ENCODE results near the gene TWIST1.

The TWIST1 gene

DNA sequence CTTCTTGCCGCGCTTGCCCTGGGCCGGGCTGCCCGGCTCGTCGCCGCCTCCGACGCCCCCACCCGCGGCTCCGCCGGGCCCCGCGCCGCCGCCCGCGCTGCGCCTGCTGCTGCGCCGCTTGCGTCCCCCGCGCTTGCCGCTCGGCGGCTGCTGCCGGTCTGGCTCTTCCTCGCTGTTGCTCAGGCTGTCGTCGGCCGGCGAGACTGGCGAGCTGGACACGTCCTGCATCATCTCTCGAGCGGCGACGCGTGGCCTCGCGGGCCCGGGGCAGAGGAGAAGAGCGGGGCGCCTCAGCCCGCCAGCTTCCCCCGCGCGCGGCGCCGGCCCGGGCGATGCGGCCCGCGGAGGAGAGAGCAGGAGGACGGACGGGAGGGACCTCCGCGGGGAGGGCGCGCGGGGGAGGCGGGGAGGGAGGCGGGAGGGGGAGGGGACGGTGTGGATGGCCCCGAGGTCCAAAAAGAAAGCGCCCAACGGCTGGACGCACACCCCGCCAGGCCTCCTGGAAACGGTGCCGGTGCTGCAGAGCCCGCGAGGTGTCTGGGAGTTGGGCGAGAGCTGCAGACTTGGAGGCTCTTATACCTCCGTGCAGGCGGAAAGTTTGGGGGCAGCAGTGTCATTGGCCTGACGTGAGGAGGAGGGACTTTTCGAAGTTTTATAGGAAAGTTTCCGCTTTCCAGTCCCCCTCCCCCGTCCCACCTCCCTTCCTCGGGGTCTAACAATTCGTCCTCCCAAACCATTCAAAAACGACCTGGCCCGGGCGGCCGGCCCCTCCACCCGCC lies at the start of gene TWIST1:
TSS of gene TWIST1 (minus strand) at position 546 of the 779 bp plus-strand sequence. CDS start at position 231, 315 bp downstream.
- intact Hi-C loops (cut with DNase I): no loop called here
- DNase-seq: peak in 3 of 10 donors; percentile 62 to 86 (median 79)

DNA sequence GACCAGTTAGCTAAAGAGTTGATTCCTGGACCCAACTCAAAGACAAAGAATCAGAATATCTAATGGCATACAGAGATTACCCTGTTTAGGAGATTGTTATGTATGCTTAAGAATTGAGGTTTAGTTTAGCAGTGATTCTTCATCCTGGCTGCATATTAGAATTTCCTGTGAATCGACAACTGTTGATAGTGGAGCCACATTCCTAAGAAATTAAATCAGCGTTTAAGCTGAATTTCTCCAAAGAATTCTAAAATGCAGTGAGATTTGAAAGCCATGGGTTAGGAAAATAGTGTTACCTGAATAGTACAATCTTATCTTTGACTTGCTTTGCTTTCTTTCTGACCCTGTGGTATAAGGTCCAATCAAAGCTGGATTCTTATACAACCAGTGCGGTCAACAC lies 44.2 kb upstream of the TWIST1 start:
- intact Hi-C loops (cut with DNase I): no loop called here
- DNase-seq: no peak

DNA sequence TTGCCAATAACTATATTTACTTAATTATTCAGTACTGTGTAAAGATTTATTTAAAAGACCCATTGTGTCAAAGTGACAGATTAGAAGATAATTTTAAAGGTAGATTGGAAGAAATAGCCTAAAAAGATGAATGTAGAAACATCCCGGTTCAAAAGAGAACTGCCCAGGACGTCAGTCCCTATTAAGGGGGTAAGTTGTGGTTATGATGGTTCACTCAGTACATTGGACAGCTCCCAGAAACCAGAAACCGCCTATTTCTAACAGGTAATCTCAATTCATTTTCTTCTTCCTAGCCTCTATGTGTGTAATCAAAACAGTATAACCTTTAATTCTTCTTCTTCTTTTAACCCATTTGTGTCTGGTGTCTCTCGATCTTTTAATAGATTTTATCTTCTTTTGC lies 29.3 kb upstream of the TWIST1 start:
- DNase-seq: no peak
- intact Hi-C loops (cut with DNase I): no loop called here

DNA sequence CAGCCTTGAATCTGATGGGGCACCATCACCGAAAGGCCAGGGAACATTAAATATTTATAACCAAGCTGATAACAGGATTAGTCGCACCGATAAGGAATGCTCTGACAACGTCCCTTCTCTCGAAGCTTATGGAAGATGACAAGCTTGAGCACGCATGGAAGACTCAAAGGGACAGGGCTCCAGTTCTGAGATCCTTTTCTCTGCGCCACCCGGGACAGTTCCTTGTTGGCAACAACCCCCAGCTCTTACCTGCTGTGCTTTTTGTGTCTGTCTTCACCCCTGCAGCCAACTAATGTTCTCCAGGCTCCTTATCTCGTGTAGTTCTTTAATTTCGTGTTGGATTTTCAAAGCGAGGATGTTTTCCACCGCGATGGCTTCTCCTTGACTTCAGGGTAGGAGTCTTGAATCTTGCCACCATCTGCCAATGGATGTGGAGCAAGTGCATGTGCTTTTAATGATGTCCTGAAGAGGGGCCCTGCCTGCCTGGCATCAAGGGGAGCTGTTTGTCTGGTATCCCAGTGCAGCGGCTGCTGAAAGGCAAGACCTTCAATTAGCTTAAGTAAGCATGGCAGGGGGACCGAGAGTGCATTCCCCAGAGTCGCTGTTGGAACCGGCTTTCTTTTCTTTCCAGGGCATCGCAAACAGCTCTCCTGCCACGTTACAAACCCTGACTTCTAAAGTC lies 28.1 kb upstream of the TWIST1 start:
- DNase-seq: no peak

DNA sequence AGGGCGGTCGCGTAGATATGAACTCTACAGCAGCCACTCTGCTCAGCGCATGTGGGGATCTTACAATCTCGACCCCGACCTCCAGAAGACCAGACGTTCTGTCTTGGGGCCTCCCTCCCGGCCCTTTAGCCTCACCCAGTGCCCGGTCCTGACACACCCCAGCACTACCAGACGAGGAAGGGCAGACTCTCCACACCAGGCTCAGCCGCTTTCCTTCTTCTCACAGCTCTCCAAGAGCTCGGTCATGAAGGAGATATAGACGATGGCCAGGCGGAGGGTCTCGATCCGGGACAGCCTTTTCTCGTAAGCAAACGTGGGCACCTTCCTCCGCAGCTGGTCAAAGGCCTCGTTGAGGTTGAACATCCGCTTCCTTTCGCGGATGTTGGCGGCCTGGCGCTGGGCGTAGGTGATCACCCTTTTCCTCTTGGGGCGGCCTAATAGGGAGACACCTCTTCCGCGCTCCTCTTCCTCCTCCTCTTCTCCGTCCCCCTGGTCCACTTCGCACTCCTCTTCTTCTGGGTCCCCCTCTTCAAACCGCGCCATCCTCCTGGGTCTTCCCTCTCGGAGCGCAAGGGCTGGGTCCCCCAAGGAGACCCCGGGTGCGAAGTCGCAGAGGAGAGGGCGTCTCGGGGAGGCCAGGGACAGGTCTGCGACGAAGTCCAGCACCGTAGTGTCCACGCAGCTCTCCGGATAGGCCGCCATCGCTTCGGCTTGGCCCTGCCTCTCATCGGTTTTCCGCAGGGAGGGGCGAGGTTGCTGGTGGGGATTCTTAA lies 27.4 kb upstream of the TWIST1 start, which contains the start of gene FERD3L:
TSS of gene FERD3L (minus strand) at position 761 of the 773 bp plus-strand sequence. CDS start at position 702, 59 bp downstream.
- DNase-seq: peak in 3 of 10 donors; percentile 45 to 69 (median 66)
- intact Hi-C loops (cut with DNase I): no loop called here

More for the DNA sequence above, 28.1 kb upstream of the TWIST1 start:
- intact Hi-C loops (cut with DNase I): no loop called here

DNA sequence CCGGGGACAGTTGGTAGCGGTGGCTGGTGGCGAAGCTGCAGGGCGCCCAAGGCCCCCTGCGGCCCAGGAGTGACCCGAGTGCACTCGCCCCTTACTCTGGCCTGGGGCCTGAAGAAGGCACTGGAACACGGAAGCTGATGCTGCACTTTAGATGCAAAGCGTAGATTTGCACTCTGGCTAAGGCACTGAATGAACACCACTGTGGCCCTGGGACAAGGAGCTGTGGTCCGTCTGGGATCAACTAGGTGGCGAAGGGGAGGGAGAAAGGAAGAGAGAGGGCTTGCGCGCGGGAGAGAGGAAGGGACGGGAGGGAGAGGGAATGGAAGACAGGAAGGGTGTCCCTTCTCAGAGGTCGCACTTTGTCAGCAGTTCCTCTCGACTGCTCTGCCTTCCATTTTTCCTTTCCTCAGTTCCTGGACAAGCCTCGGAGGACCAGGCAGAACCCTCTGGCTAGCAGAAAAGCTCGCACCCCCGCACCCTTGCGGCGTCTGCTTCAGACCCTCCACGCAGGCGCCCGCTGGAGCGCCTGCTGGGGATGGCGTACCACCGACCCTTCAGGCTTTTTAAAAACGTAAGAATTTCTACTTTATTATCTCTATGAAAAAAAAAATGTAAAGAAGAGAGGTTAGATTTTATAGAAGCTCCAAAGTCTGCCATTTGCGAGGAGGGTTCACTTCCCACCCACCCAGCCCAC lies 26.6 kb upstream of the TWIST1 start:
- intact Hi-C loops (cut with DNase I): no loop called here
- DNase-seq: no peak

DNA sequence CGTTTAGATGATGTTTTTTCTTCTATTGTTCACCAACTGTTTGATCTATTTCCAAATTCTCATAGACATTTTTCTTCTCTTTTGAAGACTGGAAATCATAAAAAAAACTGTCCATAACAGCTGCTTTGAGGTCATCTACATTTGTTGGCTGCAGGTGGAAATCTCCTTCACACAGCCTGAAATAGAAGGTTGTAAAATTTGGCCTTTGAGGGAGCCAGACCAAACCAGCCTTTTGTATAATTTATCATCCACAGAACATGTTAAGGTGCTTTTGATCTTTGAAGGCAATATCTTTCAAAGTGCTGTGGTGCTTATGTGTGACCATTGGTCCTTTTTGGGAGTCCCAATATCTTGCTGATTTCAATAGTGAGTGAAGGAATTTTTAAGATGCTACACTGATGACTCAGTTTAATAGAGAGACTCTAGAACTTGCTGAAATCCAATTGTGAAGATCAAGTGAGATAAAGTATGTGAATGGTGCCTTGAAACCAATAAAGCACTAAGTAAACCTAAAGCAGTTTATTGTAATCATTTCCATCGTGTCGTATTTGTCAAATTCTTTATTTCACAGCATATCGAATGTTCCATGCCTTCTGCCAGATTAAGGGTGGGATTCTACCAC lies 22.4 kb upstream of the TWIST1 start:
- no peak for DNase-seq
- intact Hi-C loops (cut with DNase I): no loop called here

DNA sequence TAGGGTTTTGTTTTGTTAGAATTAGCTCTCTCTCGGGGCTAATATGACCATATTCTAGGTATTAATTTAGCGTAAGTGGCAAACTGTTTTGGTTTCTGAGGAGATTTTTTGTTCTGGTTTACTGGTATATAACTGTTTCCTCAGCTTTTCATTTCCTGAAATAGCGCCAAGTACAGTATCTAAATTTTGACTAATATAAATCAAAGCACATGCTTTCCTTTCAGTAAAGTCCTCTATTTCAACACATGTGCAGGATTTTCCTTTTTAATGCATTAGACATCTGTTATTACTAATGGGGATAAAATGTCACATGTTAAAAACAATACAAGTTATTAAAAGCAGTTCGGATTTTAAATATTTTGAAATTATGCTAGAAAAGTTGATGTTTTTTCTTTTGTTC lies 16.4 kb upstream of the TWIST1 start:
- DNase-seq: no peak
- intact Hi-C loops (cut with DNase I): no loop called here

DNA sequence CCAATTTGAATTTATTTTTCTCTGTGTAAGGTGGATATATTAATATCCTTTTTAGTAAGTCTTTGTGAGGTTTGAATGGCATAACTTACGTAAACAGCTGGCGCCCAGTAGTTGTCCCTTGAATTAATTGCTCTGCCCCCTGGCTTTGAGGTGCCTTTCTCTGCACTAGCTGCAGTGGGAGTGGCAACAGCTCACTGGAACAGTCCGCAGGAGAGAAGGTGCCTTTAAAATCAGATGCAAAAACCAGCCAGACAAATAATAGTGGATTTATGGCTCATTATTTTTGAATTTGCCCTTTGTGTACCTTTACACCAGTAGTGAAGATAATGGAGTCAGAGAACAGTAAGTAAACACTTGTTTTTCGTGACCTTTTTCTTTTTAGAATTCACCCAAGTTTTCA lies 16.0 kb upstream of the TWIST1 start:
- DNase-seq: no peak
- intact Hi-C loops (cut with DNase I): no loop called here

DNA sequence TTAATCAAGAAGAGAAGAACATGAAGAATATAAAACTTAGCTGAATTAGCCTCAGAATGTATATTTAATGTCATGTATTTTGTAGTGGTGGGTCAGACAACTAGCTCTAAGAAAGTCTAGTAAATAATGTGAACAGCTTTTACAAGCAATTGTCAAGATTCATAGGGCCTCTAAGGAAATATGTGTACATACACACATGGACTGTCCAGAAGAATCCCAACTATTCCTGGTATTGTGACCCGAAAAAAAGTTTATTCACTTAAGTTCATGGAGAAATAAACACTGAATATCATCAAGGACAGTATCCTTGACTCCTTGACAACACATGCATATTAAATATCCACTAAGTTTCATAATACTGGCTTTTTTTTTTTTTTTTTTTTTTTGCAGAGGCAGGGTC lies 11.4 kb upstream of the TWIST1 start:
- intact Hi-C loops (cut with DNase I): no loop called here

DNA sequence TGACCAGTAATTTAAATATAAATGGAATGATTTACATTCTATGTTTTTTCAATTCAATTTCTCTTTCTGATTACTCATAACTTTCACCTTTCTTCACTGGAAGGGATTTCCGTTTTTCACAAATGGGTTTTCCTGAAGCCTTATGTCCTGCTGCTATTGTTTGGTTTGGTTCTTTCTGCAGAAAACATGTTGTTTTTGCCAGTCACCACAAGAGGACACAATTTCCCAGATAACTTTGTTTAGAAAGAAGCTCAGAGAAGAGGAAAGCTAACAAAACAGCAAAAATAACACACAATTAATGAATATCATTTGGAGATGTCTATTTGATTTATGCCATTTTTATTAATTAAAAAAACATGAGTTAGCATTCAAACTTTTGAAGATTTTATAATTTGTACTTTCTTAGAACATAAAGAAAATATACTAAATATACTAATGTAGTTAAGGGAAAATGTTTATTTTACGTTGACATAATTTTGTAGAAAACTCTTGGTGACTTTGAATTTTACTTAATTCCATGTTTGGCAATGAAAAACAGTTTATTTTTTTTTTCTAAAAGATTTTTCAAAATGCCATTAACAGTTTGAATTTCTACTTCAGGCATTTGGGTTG lies 4.6 kb upstream of the TWIST1 start:
- intact Hi-C loops (cut with DNase I): loop anchor here (2.0 to 5.0 kb wide), 2 partner anchors 321 to 545 kb away; no protein-coding TSS in a partner anchor
- no peak for DNase-seq

More for the DNA sequence above, 11.4 kb upstream of the TWIST1 start:
- DNase-seq: no peak

DNA sequence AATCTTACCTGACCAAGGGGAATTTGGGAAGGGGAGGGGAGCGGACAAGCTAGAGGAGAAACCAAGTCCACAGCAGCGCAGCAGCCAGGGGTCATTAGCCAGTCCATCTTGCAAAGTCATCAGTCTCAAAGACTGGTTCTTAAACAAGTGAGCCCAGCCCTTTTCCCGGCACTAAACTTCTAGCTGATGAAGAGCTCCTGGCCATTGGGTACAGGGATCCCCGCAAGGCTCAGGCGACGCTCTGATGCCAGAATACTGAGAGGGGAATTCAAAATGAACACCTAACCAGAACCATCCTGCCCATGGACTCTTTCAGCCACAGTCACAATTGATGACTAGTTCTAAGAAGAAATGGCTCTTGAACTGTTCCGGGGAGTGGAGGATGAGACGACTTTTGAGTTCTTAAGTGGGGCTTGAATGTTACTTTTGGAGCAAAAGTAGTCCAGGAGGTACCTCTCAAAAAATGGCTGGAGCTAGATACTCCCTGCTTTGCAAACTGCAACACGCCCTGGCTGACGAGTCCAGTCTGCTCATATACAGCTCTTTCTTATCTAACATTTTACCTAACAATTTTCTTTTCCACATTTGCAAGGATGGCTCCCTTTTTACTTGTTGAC lies 2.5 kb upstream of the TWIST1 start:
- intact Hi-C loops (cut with DNase I): loop anchor here (5.0 kb wide), 1 partner anchor 547 kb away; no protein-coding TSS in a partner anchor
- DNase-seq: no peak

DNA sequence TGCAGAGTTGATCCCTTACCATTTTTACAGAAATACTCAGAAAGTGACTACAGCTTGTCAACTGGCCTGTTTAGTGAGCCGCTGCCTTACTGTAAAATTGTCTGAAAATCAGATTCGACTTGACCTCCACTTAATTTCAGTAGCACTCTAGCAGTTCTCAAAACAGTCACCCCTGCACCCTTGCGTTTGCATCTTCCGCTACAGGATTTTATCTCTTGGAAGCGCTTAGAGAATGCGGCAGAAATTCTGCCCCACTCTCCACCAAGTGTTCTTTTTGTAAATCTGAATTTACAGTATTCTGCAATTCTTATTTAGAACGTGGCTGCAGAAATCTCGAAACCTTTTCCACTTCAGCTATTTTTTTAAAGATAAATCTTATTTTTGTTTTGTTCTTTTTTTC lies 1.9 kb upstream of the TWIST1 start:
- DNase-seq: no peak
- intact Hi-C loops (cut with DNase I): no loop called here

DNA sequence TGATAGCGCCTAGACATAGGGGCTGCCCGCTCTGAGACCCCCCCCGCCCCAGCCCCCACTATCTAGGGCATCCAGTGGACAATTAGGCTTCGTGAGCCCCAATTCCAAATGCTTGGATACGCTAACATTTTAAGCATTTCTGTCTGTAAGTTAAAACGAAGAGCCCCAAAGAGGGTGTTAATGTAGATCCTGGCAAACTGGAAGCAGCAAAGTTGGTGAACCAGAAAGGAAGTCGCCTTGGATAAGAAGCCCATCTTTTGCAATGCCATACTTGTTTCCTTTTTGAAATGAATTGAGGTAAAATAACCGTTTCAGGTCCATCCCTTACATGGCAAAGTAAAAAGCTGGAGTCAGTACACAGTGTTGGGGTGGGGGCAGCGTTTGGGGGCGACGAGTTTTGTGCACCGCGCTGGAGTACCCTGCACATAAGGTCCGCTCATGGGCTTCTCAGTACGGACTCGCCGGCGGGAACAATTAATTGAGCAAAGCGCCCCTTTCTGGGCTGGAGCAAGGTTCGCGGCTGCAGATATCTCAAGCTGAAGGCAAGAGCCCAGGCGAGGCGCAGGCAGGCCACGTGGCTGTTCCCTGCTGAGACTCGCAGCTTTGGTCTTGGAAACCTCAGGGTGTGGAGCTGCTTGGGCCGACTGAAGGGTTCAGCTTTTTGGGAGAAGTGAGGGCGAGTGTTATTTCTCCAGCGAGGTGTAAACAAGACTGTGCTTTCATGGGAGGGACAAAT lies 1.4 kb upstream of the TWIST1 start:
- peak in 3 of 10 donors; percentile 58 to 76 (median 59) for DNase-seq
- intact Hi-C loops (cut with DNase I): no loop called here

DNA sequence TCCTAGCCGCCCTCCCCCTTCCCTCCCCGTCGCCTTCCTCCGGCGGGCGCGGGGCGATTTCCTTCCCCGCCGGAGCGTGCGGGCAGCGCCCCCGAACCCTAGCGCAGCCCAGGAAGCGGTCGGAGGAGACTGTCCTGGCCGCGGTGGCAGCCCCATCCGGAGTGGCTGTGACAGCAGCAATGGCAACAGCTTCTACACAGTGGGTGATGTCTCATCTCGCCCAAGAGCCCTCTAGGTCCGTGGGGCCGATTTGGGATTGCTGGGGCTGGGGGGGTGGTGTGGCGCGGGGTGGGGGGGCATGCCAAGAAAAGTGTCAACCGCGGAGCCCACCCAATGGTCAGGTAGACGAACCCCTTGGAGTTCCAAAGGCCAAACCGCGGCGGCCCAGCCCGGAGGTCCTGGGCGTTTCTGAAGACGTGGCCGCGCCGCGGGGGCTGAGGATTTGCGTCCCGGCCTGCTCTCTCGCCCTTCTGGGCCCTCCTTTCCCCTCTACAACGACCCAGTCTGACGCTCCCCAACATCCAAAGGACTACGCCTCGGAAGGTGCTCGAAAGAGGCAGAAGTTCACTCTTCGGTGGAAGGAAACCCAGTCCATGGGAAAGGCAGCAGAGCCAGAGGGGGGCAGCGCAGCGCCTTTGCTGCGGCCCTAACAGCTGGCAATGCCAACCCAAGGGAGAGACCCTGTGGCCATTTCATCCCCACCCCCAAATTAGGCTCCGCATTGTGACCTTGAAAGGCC lies 603 bp upstream of the TWIST1 start:
- DNase-seq: peak in 2 of 10 donors; percentile 53 to 69
- intact Hi-C loops (cut with DNase I): no loop called here

DNA sequence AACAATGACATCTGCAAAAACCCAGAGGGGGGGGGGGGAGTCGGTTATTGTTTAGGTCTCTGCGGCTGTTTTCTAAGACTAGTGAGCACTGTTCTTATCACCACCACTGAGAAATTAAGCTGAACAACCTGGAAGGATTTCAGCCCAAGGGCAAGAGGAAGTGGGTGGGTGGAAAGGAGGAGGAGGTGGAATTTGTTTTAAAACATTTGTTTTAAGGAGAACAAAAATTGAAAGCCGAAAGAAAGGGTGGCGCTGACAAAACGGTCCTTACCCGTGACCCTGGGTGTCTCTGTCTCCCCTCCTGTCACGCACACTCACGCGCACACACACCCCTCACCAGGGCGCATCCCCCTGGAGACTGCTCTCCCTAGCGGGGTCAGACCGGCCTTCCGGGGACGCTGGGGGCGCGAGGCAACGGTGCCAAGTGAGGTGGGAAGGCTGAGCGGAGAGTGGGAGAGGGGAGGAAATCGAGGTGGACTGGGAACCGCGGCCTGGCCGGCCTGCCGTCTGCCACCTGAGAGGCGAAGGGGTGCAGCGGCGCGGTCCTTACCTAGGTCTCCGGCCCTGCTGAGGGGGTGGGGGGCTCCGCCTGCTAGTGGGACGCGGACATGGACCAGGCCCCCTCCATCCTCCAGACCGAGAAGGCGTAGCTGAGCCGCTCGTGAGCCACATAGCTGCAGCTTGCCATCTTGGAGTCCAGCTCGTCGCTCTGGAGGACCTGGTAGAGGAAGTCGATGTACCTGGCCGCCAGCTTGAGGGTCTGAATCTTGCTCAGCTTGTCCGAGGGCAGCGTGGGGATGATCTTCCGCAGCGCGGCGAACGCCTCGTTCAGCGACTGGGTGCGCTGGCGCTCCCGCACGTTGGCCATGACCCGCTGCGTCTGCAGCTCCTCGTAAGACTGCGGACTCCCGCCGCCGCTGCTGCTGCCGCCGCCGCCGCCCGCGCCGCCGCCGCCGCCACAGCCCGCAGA lies 1.0 kb downstream of the TWIST1 start:
- DNase-seq: peak in 3 of 10 donors; percentile 60 to 76 (median 64)
- intact Hi-C loops (cut with DNase I): no loop called here

DNA sequence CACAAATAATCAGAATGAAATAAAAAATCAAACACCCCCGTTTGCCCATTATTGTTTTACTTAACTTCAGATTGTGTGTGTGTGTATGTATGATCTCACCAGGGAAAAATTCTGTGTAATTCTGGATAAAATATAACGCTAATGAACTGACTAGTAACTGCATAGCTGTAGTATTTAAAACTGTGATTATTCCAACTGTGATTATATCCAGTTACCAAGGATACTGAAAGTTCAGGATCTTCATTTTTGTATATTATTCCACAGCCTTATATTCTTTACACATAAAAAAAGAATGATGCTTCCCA lies 2.9 kb downstream of the TWIST1 start:
- intact Hi-C loops (cut with DNase I): no loop called here
- DNase-seq: no peak

Data from posterior cingulate gyrus (tissue), 11 donors.